GM19099 (cell line): ENCODE measurements around the gene GNGT1.

Experiments
- POLR2A ChIP-seq: IDR thresholded peaks from 3 replicates; pipeline ENCODE4 v1.6.1; 2011; ENCODE audit warnings: low read depth; ENCODE audit not compliant: insufficient read length; ENCODE audit errors: extremely low read depth

GNGT1 gene

DNA sequence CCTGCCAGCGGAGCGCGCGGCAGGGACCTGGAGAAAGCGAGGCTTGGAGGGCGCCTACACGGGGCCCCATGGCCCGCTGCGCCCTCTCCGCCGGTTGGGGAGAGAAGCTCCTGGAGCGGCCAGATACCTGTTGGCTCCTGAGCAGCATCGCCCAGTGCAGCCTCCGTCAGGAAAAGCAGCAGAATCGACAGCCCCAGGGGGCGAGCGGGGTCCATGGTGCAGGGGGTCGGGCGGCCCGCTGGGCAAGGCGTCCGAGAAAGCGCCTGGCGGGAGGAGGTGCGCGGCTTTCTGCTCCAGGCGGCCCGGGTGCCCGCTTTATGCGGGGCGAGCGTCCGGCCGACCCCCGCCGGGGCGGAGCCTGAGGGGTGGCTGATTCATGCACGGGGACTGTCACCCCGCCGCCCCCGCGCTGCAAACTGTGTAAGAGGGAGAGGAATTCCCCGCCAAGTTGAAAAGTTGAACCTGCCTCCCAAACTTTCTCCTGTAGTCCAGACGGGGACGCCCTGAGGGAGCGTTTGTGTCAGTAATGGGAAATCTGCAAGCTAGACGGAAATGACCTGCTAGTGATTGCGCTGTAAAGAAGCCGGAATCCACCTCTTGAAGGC is 15.8 kb upstream of the GNGT1 start, which contains the start of gene TFPI2:
Gene TFPI2 (minus strand): TSS at position 290 of the 605 bp plus-strand sequence. CDS start 75 bp downstream, at position 215.
- no peak for TF ChIP-seq POLR2A

- no peak for TF ChIP-seq POLR2A
Observed at GRCh38 chr7:93894426-93894825, 11.9 kb upstream of the GNGT1 start.

GRCh38 chr7:93894966-93895640 is 11.3 kb upstream of the GNGT1 start:
- no peak for TF ChIP-seq POLR2A

DNA sequence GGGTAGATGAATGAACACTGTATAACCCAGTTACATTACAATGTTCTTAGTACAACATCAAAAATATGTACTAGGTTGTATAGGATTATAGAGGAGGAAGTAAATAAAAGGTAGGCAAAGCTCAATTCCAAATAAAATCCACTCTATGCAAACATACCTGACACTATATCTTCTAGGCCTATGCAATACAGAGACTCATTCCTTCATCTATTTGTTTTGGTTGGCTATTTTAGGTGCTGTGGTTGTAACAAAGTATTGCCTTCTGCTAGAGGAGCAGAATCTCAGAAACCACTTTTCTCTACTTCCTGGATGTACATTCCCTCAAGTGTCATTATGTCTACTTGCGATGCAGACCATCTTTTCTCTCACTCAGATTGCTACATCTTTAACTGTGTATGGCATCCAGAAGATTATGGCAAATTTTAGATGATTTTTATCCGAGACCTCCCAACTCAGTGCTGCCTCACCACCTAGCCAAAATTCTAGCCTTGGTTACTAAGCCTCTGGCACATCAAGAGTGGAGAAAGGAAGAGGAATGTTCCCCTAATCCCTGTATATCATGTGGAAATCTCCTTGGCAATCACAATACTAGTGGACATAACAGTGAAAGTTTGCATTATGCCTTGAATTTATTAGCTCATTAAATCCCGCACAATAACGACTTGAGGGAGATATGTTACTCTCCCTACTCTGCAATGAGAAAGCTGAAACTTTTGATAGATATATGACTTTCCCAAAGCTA is 10.3 kb upstream of the GNGT1 start:
- TF ChIP-seq POLR2A: no peak

DNA sequence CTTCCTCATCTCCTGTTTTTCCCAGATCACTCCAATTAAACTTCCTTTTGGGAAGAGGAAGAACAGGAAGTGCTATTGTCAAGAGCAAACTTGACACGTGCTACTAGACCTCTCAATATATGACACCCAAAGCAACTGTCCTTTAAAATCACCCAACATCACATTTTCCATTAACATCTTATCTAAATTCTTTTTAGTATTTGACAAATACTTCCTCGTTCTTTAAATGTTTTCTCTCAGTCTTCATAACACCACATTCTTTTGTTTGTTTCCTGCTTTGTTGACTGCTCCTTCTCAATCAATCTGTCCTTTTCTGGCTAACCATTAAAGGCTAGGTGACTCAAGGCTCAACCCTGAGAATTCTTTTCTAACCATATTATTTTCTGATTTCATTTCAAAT is 8.7 kb upstream of the GNGT1 start:
- TF ChIP-seq POLR2A: no peak

GRCh38 chr7:93902777-93903423 is 3.5 kb upstream of the GNGT1 start:
- no peak for TF ChIP-seq POLR2A

- no peak for TF ChIP-seq POLR2A
Observed at GRCh38 chr7:93910076-93910994, 4.0 kb downstream of the GNGT1 start.

DNA sequence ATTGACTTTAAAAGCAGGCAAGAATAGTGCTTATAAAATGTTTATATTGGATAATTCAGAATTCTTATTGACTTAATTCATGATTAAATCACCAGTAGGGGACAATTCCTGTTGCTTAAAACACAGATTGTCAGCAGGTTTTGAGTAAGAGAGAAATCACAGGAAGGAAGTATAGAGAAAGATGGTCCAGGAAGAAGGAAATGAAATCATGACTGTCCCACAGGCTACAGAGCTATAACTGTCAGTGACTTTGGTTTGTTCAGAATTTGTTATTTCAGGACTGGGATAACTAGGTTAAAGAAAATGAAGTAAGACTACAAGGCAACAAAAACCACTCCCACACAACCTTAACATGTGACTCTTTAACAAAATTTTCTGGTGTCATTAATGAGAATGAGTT is 6.8 kb downstream of the GNGT1 start:
- TF ChIP-seq POLR2A: no peak

GRCh38 chr7:93914581-93915066 is 8.3 kb downstream of the GNGT1 start:
- no peak for TF ChIP-seq POLR2A

GRCh38 chr7:93920496-93921182 is 14.3 kb downstream of the GNGT1 start:
- TF ChIP-seq POLR2A: no peak

DNA sequence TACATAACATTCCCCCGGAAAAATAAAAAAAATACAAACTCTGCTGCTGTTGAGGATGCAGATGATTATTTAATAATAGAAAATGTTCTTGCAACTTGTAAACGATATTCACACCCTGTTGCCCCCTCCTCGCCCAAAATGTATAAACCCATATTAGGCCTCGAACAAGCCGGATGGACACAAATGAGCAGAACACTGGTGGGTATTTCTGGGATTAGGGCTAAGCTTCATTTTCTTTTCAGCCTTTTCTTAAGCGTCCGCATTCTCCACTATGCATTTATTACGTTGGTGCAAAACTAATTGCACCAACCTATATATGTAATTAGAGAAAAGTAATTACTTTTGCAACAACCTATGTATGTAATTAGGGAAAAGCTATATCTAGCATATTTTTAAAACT is 14.8 kb downstream of the GNGT1 start:
- TF ChIP-seq POLR2A: no peak

- peak; percentile 45 for TF ChIP-seq POLR2A
Observed at GRCh38 chr7:93921607-93922566, 15.5 kb downstream of the GNGT1 start, which contains the start of gene GNG11. GNG11 (plus strand) TSS chr7:93921735; CDS start chr7:93922138, 403 bp downstream.
